GM18517 (cell line): Measurements from ENCODE around the gene DDC.

Source experiments
- ATAC-seq: cut with Tn5 transposase; IDR thresholded peaks from one replicate; pipeline ENCODE4 v1.9.1; 2021; ENCODE audit warnings: mild to moderate bottlenecking, moderate library complexity; ENCODE audit not compliant: unreplicated experiment

The DDC gene, protein sequence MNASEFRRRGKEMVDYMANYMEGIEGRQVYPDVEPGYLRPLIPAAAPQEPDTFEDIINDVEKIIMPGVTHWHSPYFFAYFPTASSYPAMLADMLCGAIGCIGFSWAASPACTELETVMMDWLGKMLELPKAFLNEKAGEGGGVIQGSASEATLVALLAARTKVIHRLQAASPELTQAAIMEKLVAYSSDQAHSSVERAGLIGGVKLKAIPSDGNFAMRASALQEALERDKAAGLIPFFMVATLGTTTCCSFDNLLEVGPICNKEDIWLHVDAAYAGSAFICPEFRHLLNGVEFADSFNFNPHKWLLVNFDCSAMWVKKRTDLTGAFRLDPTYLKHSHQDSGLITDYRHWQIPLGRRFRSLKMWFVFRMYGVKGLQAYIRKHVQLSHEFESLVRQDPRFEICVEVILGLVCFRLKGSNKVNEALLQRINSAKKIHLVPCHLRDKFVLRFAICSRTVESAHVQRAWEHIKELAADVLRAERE

DNA sequence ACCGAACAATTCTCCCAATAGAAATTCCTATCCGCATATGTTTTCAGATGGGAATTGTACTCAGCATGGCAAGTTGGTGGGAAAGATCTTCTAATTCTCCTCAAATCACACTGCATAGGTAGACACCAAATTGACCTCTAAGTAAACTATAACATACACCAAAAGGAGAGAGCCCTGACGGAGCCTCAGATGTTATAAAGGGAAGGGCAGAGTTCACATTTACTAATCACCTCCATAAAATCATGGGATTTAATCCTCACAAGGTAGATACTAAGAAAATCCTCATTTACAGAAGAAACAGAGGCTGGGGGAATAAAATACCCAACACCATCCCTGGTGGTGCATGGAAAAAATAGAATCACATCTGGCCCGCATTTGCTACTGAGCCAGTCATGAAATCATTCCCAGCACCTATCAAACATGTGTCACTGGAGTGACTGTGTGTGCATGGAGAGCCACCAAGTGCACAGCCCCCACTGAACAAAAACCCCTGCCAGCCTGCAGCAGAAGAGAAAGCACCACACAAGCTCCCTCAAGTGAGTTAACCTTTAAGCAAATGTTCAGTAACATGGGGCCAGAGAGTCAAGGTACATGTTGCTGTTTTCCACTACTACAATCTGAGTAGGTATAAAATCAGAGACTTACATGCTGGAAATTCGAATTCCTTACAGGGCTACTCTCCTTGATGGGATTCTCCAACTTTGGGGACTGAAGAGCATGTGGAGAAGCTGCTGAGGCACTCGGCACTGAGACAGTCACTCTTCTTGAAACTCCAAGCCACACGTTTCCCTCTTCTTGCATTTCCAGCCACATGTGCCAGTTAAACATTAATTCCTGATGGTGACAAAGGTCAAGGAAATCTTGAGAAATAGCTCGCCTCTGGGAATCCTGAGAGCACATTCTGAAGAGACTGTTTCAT is at the start of gene DDC:
Gene DDC (minus strand): TSS at position 766 of the 919 bp plus-strand sequence. CDS start 21,320 bp downstream, outside the sequence.
- no peak for ATAC-seq

DNA sequence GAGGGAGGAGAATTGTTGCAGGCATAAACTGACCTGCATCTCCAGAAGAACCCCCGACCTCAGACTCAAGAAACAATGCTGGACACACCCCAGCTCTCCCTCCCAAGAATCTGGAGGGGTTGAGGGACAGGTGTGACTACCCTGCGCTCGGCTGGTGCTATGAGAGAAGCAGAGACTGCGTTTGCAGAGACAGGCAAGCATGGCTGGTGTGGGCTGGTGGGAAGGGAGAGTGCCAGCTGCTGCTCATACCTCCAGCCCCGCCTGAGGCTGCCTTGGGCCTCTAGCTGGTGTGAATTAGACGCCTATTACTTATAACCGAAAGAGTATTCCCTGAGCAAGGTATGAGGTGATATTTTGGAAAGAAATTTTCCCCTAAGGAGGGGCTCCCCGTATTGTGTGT is 48.3 kb upstream of the DDC start:
- no peak for ATAC-seq

DNA sequence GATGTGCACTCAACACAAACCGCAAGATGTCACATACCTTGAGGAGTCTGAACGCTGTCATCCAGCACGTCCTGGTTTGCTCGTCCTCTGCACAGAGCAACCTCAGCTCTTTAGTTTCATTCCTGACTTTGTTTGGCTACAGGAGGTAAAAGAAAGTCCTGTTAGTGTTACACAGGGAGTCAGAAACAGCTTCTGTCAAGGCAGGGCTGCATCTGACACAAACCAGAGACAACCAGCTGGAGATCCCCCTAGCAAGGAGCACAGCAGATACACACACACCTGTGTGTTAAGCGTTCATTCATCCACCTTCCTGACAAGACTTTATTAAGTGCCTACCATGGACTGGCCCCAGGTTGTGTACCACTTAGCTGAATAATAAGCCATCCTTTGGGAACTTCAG is 47.5 kb upstream of the DDC start:
- ATAC-seq, result no peak

DNA sequence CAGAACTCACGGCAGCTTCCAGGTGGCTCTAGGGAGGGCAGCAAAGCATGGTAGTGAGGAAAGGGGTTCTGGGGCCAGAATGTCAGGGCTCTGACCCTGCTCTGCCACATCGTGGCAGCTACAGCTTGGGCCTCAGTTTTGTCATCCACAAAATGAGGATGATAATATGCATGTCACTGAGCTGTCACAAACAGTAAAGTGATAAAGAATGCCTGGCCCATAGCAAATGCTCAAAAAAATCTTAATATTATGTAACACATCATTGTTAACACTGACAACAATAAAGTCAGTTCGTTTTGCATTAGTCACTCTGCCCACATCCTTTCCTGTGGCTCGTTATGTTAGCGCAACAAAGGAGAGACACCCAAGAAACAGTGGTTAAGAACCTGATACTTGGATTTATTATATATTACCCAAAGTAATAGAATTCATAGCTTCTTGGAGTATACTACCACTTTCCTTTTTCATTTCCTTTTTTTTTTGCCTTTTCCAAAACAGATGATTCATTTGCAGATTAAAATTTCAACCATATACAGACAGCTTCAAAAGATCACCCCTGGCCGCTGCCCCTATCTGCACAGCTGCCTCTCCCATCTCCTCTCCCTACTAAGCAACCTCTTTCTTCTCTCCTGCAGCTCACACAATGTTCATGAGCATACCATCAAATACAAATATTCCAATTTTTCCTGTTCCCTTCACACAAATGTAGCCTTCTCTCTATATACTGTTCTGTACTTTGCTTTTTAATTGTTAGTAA is 45.5 kb upstream of the DDC start:
- peak; percentile 48 for ATAC-seq

DNA sequence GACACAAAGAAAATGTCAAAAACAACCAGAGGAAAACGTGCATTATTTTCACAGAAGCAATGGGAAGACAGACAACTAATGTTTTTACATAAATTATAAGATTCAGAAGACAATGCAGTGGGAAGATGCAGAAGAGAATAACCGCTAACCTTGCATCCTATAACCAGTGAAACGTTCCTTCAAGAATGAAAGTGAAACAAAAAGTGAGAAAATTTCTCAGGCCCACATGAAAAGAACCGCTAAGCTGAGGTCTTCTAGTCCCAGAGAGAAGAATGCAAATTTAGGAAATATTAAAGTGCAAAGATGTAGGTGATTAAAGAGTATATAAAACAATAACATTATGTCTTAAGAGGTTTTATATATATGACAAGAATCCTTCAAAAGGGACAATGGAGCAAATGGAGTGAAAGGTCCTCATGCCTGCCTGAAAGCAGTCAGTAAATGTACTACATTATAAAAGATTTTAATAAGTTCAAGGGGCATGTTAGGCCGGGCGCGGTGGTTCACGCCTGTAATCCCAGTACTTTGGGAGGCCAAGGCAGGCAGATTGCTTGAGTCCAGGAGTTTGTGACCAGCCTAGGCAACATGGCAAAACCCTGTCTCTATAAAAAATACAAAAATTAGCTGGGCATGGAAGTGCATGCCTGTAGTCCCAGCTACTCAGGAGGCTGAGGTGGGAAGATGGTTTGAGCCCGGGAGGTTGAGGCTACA is 43.1 kb upstream of the DDC start:
- ATAC-seq, result no peak

DNA sequence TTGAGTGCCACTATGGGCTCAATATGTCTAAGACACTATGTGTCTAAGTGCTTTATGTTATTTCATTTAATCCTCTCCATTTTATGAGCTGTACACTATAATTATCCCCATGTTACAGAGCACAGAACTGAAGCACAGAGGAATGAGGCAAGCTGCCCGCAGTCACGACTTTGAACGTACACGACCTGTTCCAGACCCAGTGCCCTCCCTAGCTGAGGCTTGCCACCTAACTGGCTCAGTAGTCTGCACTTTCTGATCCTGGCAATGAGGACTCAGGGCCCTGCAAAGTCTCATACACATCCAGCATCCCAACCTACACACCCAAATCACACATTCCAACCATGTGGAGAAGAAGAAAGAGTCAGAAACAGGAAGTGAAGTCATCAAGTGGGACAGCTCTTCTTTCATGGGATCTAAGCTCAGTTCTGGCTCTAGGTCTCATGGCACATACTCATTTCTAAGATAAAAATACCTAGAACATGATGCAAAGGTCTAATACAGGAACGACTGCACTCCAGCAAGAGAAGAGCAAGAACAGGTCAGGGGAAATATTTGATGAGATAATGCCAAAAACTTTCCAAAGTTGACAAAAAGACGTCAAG is 42.4 kb upstream of the DDC start:
- ATAC-seq, result no peak

DNA sequence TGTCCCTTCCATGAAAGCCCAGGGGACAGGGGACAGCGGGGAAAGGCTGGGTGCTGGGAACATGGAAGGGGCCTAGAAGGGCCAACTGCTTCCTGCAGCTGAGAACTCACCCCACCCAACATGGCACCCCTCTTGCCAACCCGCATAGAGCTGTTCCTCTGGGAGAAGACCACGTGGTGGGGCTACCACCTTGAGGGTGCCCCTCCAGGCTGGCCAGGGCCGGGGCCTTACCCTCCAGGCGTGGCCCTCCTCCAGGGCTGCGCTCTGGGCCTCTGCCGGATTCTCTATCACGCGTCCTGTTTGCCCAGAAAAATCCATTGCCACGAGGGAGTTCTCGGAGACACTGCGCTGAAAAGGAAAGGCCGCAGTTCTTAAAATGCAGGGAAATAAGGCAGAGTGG is 39.9 kb upstream of the DDC start:
- no peak for ATAC-seq

DNA sequence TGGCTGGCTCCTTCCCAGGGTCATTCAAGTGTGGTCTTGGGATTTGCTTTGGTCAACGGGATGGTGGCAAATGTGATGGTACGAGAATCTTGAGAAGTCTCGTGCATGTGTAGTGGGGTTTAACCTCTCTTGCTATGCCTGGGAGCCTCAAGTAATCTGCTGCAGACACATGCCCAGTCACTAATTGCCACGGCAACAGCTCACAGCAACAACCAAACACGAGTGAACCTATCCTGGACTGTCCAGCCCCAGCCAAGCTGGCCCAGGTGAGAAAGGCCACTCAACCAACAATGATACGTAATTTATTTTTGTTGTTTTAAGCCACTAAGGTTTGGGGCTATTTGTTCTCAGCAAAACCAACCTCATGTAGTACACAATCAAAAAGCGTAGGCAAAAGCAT is 38.1 kb upstream of the DDC start:
- ATAC-seq, result no peak

DNA sequence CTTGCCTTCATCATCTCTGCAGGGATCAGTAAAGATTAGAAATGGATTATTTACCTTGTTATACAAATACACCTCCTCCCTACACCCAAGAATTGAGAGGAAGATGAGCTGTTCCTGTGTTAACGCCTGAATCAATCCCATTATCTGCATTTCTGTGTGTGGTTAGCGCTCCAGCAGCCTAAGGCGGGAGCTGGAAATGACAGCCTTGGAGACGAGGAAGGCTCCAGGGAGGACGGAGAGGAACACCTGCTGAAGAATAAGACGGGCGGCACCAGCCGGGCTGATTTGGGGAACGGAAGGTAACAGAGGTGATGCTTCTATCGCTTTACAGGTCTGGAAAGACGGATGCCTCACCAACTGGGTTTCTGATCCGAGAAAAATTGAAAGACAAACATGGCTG is 34.2 kb upstream of the DDC start:
- no peak for ATAC-seq

DNA sequence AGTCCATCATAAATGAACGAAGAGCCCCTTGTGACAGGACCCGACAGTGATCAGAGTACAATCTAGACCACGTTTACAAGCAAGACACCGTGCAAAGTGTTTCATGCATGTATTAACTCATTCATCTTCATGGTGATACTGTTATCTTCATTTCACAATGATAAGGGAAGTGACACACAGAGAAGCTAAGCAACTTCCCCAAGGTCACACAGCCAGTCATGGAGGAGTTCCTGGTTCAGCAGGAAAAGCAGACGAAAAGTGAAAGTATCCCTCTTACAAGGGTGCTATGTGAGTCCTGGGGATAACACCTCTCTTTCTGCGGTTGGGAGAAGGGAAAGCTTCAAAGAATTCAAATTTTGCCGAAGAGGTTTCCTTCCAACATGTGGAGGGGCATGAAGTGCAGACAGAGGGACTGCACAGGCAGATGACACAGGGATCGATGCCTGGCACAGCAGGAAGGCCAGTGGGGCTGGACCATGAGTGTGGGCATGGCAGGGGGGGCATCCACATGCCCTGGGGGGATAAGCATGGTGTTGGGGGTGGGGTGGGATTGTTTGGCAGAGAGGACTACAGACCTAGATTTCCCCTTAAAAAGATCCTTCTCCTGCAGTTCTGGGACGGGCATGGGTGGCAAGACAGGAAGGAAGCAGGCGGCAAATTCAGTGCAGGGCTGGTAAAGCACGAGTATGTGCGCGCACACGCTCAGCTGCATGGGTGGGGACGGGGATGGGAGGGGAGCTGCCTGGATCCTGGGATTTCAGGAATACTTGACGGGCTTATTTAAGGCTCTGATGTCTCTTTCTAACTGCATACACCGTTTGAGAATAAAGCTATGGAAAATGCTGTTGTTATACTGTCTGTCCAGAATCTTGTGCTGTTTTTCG is 33.5 kb upstream of the DDC start:
- no peak for ATAC-seq

DNA sequence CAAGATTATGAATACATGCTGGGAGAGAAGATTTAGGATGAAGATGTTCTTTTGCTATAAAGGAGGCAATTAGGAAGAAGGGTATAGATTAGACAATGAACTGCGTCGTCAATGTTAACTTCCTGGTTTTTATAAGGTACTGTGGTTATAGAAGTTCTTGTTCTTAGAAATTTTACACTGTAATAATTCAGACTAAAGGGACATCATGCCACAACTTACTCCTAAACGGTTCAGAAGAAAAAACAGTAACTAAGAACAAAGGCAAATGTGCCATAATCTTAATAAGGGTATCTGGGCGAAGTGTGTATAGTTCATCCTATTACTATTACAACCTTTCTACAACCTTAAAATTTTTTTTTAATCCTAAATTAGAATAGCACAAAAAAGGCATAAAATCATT is 31.3 kb upstream of the DDC start:
- no peak for ATAC-seq

DNA sequence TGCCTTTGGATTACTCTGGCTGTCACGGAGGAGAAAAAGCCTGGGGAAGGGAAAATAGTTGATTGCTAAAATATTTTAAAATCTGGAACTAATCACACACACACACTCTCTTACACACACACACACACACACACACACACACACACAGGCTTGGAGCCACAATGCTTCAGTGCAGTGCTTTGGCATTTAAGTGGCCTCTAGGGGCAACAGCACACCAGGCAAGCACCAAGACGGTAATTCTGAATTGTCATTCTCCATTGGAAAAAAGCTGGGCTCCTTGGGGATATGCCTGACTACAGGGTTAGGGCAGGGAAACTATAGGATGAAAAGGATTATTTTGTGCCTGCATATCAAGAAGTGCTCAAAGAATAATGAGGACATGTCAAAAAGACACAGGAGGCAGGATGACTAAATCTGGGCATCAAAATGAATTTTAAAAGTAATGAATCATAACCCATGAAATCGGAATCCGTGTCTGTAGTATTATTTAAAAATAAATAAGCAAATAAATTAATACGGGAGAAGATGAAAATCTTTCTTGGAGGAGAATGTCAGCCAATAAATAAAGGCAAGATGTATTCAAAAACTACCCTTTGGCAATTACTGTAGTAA is 30.4 kb upstream of the DDC start:
- peak; percentile 7 for ATAC-seq

DNA sequence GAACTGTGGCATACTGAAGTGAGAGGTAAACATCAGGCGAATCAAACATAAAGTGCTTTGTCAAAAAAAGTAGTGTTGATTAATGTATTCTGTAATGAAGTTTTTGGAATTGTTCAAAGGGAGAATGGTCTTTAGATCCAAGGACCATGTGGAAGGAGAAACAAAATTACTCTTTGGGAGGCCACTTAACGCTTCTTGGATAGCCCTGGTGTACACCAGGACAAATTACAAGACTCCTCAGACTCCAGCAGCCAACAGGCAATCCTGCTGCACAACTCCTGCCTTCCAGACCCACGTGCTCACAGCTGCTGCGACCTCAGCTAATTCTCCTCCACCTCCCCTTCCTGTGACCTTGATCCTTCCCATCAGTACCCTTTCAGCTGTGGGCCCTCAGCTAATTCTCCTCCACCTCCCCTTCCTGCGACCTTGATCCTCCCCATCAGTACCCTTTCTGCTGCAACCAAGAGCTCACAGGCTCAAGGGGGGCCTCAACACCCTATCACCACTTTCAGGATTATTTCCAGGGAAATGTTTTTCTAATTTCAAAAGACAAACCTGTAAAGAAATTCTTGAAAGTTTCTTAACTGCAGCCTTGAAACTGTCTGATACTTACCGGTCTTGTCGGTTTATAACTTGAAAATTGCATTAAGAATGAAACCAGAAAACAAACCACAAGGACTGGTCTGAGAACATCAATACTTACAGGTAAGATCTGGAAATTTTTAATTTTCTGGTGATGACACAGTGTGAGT is 29.7 kb upstream of the DDC start:
- ATAC-seq, result peak; percentile 59

DNA sequence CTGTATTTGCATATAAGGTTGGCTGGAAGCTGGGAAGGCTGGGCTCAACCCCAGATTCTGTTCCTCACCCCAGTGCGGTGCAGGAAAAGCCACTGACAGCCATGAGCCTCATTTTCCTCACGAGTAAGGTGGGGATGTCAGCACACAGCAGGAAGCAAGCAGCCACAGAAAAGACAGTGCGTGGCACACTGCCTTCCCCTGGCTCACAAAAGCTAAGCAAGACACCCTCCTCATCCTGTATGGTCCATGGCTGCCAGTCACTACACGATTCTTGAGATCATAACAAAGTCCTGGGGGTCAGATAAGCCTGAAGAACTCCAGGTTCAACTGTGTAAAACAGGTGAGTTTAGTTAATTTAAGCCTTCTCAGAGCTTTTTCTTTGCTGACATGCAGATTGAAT is 28.9 kb upstream of the DDC start:
- ATAC-seq, result no peak

DNA sequence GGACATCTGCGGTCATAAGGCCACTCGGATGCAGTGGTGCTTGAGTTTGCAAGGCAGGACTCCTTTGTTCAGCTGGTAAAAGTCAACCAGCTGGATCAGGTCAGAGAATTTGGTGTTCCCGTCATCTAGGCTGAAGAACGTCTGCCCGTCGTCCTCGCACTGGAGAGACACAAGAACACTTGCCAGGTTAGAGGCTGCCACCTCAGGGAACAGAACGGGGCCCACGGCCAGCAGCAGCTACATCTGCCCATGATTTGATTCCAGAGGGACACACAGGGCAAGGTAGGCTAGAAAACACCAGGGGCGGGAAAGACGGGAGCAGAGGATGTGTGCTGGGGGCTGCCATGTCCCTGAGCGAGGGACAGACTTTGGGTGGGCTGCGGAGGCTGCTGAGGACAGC is 27.7 kb upstream of the DDC start:
- ATAC-seq, result no peak

DNA sequence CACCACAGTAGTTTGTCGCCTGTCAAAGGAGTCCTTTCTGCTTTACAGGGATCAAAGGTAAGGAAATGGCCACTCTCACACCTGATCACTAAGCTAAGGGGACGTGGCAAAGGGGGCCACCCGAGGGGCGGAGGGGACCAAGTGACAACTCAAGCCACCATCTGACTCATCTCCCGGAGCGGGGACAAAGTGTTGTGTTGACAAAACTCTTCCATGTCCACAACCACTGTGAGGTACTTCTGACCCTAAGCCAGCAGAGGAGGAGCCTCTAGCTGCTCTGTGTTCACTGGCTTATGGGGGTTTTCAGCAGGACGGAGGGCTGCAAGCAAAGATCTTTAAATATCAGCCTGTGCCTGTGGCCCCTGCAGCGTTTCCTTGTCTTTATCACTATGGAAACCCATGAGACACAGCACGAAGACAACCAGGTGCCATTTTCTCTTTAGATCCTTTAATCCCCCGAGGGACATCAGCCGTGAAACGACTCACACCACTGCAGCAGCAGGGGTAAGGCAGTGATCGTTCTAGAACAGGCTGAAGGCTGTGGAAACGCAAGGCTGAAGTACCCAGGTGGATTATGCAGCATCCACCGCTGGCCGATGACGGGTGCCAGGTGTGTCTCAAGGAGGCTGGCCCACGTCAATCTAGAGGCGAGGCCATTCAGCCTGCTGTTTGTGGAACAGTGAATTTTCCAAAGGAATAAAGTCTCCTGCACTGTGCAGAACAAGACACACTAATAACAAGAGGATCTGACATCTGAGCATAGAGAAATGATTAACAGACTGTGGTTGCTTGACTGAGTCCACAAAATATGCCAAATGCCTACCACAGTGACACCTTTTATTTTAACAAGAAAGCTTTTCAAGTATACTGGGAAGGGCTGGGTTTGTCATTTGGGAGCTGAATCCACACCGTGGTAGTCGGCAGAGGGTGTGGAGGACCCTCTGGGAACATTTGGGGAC is 26.6 kb upstream of the DDC start:
- ATAC-seq, result peak; percentile 69

DNA sequence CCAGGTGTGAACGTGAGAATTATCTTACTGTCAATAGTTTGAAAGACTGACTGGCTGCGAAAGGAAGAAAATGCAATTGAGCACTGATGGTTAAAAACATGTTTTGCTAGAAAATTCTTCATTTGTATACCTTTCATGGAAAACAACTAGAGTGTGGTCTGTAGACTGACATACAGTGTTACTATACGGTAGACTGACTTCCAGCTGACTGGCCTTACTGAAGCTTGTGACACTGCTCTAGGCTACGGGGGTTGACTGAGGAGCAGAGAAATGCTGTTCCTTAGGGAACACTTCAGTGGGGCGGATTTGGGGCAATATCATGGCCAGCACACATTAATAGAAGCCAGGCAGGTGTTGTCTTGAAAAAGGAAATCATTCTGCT is 25.9 kb upstream of the DDC start:
- ATAC-seq, result no peak
